ENCODE results near the gene TMEM150B. TPM values are rescaled to one million over a fixed set of nuclear protein-coding genes. Genes with fewer than 3 reads are reported as not detected.

Gene TMEM150B
- total and polyA plus RNA-seq, 2 donors (not counting 3 experiments of a cell fraction or from before 2014, with no cell fraction given), result not detected

GRCh38 chr19:55345101-55345817 is 20.1 kb upstream of the TMEM150B start:
- no peaks in the 10 kb centered on the region for H3K27me3 ChIP-seq (ENCODE audit: control insufficient read depth in 2 of 2, insufficient read depth in 2 of 2, low read length in 2 of 2)
- no peak overlapping the region for H2AFZ ChIP-seq (ENCODE audit: low read depth, low read length)
- H3K4me3 ChIP-seq (replicated peaks in 1 of 3; ENCODE audit: insufficient read depth in 1 of 3, low read depth in 1 of 3, low read length in 3 of 3), result no peak overlapping the region
- no peak overlapping the region for H3K4me2 ChIP-seq (ENCODE audit: insufficient read depth, low read length)
- FAIRE-seq (no peak), DNase-seq (ENCODE audit: low read depth, low spot score) (no peak)
- dilution Hi-C loops (cut with MboI; ENCODE audit: extremely low pct_ligation_motif_present, low sequenced_read_pairs), result no loop called here
- no peaks in the 10 kb centered on the region for H3K79me2 ChIP-seq (ENCODE audit: control insufficient read depth, insufficient read depth, low read length)
- H3K9me3 ChIP-seq (replicated peaks; ENCODE audit: control insufficient read depth, insufficient read depth, low read length), result no peaks in the 10 kb centered on the region
- H3K27ac ChIP-seq (ENCODE audit: insufficient read depth, low read depth, low read length), result no peak overlapping the region
- BruUV-seq (replicated peaks), result no TSS peak
- H4K20me1 ChIP-seq (replicated peaks; ENCODE audit: control insufficient read depth, extremely low read depth, insufficient read depth, low read length), result no peaks in the 10 kb centered on the region
- H3K9me1 ChIP-seq (replicated peaks; ENCODE audit: control insufficient read depth, extremely low read depth, insufficient read depth, low read length), result no peaks in the 10 kb centered on the region
- ChIA-PET CTCF (interaction anchor here (0.9 to 1.8 kb wide), 2 partner anchors 10 to 43 kb away, joined by 3 to 5 read pairs; no protein-coding TSS in a partner anchor), POLR2A (no interaction called here)
- peaks cover 0 to 7% of the 10 kb centered on the region in 2 experiments for H3K36me3 ChIP-seq (ENCODE audit: control insufficient read depth in 2 of 2, extremely low read depth in 1 of 2, insufficient read depth in 2 of 2, low read length in 2 of 2)
- no peak overlapping the region for H3K9ac ChIP-seq (replicated peaks; ENCODE audit: extremely low read depth, insufficient read depth, low read length)
- peaks cover 7% of the 10 kb centered on the region for H3K4me1 ChIP-seq (ENCODE audit: control insufficient read depth, extremely low read depth, insufficient read depth, low read length)
- TF ChIP-seq POLR2AphosphoS5 (IDR thresholded peaks at IDR 0.05; ENCODE audit: insufficient read depth, low read depth, low read length), result no peak
- no peak for TF ChIP-seq FOS (IDR thresholded peaks at IDR 0.05; ENCODE audit: borderline replicate concordance, insufficient read depth, low read length)
- TF ChIP-seq EZH2 (IDR thresholded peaks at IDR 0.05; ENCODE audit: borderline replicate concordance, low read depth, low read length, severe bottlenecking), result no peak
- TF ChIP-seq JUN (IDR thresholded peaks at IDR 0.05; ENCODE audit: borderline replicate concordance, insufficient read depth, insufficient read length, low read depth), result no peak
- TF ChIP-seq CTCF (IDR thresholded peaks at IDR 0.05; ENCODE audit: extremely low read depth in 1 of 2, insufficient read depth in 1 of 2, low read depth in 1 of 2, low read length in 2 of 2), result no peak
- intact Hi-C loops (cut with micrococcal nuclease), result no loop called here
